HG02642 (cell line): Measurements from ENCODE around the gene DCTN4.

Experiments
- ATAC-seq: cut with Tn5 transposase; IDR thresholded peaks from one replicate; pipeline ENCODE4 v1.9.1; 2021; ENCODE audit warnings: mild to moderate bottlenecking; ENCODE audit not compliant: unreplicated experiment, poor library complexity

The DCTN4 gene

GRCh38 chr5:150672237-150672883, 86.5 kb downstream of the DCTN4 start:
- ATAC-seq: peak; percentile 50

- no peak for ATAC-seq
Observed at GRCh38 chr5:150671509-150672236, 87.1 kb downstream of the DCTN4 start.

DNA sequence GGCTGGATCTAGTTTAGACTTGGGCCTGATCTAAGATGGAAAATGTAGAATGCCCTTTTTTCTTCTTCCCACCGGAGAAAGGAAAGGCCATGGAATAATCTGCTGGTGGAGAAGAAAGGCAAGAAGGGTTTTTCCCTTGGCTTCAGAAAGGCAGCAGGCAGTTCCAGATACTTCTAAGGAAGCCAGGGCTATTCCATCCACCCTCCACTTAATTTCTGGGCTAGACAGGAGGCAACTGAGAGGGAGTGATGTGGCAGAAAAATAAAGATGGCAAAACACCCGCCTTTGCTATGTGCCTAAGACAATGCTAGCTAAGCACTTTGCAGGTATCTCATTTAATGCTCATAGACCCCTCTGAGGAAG, 87.9 kb downstream of the DCTN4 start:
- no peak for ATAC-seq

DNA sequence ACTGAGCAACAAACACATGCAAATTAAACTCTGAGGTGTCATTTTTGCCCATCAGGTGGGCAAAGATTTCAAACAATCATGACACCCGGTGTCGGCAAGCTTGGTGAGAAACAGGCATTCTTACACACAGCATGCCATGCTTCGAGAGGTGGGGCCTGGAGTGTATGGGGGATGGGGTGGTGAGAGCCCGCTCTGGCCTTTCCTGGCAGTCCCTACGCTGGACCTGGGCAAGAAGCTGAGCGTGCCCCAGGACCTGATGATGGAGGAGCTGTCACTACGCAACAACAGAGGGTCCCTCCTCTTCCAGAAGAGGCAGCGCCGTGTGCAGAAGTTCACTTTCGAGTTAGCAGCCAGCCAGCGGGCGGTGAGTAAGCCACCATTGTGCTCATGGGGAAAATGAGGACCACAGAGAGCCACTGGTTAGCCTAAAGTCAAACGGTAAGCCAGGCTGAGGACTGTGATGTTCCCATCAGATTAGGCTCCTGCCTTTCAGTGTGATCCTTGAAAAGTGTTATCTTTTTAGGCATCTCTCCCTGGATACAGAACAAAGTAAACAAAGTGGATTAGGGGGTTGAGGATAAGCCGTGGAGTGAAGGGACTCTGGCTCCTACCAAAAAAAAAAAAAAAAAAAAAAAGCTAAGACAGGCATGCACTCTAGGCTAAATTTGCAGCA, 88.4 kb downstream of the DCTN4 start:
- no peak for ATAC-seq

- ATAC-seq: no peak
Observed at GRCh38 chr5:150665044-150665443, 93.8 kb downstream of the DCTN4 start.

DNA sequence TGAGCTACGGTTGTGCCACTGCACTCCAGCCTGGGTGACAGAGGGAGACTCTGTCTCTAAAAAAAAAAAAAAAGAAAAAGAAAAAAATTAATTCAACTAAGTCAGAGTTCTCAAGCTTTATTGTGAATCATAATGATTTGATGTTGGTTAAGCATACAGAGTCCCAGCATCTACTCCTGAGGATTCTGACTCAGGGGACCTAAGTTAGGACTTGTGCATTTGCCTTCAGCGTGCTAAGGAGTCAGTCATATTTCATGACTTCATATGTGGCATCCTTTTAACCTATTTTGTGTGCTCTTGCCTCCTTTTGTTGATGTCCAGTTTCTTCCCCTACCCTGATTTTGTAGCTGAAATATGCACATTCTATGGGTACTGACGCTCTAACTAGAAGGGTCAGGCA, 94.9 kb downstream of the DCTN4 start:
- no peak for ATAC-seq

- no peak for ATAC-seq
Observed at GRCh38 chr5:150662731-150663516, 95.9 kb downstream of the DCTN4 start.

DNA sequence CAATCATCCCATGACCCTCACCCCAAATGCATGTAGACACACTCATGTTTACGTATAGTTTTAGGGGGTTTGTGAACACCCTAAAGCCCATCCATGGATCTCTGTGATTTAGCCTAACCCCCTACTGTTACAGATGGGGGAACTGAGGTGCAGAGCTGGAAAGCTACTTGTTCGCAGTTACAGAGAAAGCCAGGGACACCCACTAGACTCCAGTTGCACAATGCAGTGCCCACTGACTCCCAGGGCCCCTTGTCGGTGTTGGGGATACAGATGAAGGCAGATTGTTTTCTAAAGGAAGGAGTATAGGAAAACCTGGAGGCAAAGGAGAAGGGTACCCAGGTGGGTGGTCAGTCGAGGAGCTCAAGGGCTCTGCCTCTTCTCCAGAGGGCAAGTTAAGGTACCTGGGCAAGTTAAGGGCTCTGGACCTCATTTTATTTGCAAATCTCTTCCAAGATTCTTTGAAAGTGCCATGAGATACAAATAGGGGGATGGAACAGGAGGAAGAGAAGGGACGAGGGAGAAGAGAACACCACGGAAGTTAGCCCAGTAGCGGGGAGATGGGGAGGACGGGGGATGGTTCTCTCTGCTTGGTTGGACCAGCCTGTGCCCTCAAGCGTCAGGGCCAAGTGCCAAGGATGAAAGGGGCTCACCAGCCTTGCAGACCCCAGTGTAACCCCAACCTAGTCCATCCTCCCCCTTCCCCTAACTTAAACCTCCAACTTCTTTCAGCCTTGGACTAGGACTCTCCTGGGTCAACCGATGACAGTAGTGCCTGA, 96.8 kb downstream of the DCTN4 start:
- no peak for ATAC-seq

DNA sequence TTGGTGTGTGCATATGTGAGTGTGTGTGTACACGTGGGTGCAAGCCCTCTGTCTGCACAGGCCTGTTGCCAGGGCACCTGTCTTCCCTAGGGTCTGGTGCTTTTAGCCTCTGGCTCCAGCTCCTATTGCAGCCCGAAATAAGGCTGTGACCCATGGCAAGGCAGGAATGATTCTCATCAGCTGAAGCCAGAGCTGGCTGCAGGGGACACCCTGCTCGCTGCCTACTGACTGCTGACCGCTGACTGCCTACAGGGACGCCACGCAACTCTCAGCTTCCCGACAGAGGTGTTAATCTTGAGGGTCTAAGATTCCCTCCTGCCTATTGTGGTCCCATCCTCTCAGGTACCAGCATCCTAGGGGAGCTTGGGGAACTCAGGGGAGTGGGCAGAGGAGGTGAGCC, 97.7 kb downstream of the DCTN4 start, which contains the start of gene MYOZ3:
TSS of gene MYOZ3 (plus strand) at position 166 of the 400 bp plus-strand sequence. CDS start 1,691 bp downstream, outside the sequence.
- ATAC-seq: no peak

GRCh38 chr5:150660108-150660831, 98.5 kb downstream of the DCTN4 start:
- ATAC-seq: no peak

GRCh38 chr5:150659360-150660107, 99.3 kb downstream of the DCTN4 start:
- ATAC-seq: no peak

DNA sequence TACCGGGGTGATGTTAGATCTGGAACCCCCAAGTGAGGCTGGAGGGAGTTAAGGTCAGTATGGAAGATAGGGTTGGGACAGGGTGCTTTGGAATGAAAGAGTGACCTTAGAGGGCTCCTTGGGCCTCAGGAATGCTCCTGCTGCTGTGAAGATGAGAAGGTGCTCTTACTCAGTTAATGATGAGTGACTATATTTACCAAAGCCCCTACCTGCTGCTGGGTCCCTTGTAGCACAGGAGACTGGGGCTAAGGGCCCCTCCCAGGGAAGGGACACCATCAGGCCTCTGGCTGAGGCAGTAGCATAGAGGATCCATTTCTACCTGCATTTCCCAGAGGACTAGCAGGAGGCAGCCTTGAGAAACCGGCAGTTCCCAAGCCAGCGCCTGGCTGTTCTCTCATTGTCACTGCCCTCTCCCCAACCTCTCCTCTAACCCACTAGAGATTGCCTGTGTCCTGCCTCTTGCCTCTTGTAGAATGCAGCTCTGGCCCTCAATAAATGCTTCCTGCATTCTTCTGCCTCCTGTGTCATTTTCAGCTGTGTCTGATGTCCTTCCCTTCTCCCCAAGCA, 100.0 kb downstream of the DCTN4 start:
- ATAC-seq: no peak
